M059J (cell line): ENCODE results near the gene CEP295NL. TPM values are rescaled to one million over a fixed set of nuclear protein-coding genes. Genes with fewer than 3 reads are reported as not detected.

Experiments
- DNase-seq: peaks from one replicate; pipeline ENCODE4 v3.0.0-alpha.2; 2012; ENCODE audit warnings: low read depth
- total RNA-seq: library from RNA; depleted of rRNA; stranded (reverse); fragments of >200 nt; shearing (Covaris generic); gene quantifications from 2 replicates; pipeline ENCODE4 v1.2.3, GENCODE V29; 2014; rRNA removed

CEP295NL gene
- total RNA-seq, 1 experiment from 2014 or later = 1.6 TPM

DNA sequence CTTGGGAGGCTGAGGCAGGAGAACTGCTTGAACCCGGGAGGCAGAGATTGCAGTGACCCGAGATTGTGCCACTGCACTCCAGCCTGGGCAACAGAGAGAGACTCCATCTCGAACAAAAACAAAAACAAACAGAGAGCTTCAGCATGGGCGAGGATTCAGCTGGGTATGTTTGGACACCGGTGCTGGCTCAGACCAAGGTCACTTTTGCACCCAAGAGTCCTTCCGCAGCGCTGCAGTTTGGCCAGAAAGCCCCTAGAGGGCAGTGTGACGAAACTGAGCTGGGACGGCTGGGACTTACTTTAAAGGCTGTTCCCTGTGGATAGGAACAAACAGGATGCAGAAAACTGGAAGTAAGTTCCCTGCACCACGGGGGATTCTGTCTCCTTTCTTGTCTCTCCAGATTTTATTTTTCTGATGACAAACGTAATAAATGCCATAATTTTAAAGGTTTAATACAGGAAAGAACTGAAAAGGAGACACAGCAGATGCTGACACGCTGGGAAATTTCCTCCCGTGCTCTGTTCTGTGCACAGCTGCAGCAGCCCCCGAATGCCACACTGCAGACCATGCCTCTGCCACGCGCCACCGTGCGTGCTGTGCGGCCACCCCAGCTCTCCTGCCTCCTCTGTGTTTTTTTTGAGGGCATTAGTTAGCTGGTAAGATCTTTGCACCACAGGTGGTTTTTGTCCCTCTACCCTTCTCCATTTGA, 37.2 kb downstream of the CEP295NL start:
- peak; percentile 68 for DNase-seq

GRCh38 chr17:78864117-78864516, 38.9 kb downstream of the CEP295NL start:
- no peak for DNase-seq

- DNase-seq = peak; percentile 99
Measured at GRCh38 chr17:78862073-78863023, 40.7 kb downstream of the CEP295NL start.

GRCh38 chr17:78861229-78861628, 41.8 kb downstream of the CEP295NL start:
- no peak for DNase-seq

DNA sequence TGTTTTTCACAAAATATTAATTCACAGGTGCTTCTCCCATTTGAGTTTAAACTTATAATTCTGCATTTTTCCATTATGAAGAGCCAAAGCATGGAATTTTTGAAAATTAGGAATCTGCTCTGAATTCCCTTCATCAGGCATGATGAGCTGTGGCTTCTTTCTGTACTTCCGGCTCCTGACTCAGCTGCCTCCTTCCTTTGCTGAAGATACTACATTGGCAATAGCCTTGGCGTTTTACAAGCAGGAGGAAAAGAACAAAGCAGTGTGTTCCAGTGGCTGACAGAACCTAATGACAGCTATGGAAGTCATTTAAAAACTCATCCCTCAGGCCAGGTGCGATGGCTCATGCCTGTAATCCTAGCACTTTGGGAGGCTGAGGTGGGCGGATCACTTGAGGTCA, 44.0 kb downstream of the CEP295NL start:
- DNase-seq = no peak

DNA sequence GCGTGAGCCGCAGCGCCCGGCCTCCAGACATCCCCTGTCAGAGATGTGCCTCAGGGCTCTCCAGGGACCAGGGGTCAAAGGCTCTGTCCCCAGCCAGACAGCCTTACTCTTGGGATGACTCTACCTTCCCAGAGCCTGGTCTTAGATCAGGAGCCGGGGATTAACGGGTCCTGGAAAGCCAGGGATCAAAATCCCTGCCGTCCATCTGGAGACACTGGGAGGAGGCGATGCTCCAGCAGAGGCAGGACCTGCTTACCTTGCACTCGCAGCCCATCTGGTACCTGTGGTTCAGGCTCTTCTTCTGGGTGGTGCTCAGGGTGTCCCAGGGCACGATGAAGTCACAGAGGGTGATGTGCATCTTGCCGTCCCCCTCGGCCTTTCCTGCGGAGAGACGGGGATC, 45.7 kb downstream of the CEP295NL start:
- no peak for DNase-seq

- no peak for DNase-seq
Measured at GRCh38 chr17:78855561-78856165, 47.3 kb downstream of the CEP295NL start.

DNA sequence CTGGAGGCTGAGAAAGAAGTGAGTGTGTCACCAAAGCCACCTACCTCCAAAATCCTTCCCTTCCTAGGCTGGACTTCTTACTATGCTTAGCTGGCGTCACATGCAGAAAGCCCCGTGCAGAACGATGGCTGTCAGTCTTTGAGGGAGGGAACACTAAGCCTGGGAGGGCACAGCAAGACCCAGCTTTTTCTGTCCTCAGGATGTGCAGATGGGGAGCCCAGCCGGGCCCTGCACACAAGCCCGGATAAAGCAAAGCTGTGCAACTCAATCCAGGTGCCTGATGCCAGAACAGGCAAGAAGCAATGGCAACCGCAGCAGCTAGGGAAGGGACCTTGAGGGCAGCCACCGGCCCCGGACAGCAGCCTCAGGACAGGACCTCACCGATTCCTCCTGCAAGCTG, 48.5 kb downstream of the CEP295NL start:
- no peak for DNase-seq

GRCh38 chr17:78853926-78854394, 49.0 kb downstream of the CEP295NL start:
- no peak for DNase-seq

- DNase-seq = no peak
Measured at GRCh38 chr17:78852709-78853121, 50.3 kb downstream of the CEP295NL start.

- DNase-seq = no peak
Measured at GRCh38 chr17:78849026-78849425, 54.0 kb downstream of the CEP295NL start.

GRCh38 chr17:78847052-78847451, 55.9 kb downstream of the CEP295NL start:
- DNase-seq = no peak

- peak; percentile 27 for DNase-seq
Measured at GRCh38 chr17:78844301-78845005, 58.5 kb downstream of the CEP295NL start.

- peak; percentile 58 for DNase-seq
Measured at GRCh38 chr17:78842881-78843565, 60.0 kb downstream of the CEP295NL start.

- DNase-seq = peak; percentile 98
Measured at GRCh38 chr17:78840780-78841611, 62.0 kb downstream of the CEP295NL start, which contains the start of gene USP36. Gene USP36, minus strand, starts transcription at chr17:78840814. Its CDS starts 4,451 bp downstream, at chr17:78836363.

Other genes with a start within 250 kb of the CEP295NL start
- 5.9 and 13.8 TPM in 2 replicates for gene CYTH1, start 120.9 kb downstream of the CEP295NL start, total RNA-seq
- gene USP36, start 62.4 kb downstream of the CEP295NL start, total RNA-seq = 18.4 and 26.1 TPM in 2 replicates
- gene TIMP2, start 22.2 kb upstream of the CEP295NL start, total RNA-seq = 213 and 289 TPM in 2 replicates
- 787 and 1,162 TPM in 2 replicates for gene LGALS3BP, start 76.7 kb upstream of the CEP295NL start, total RNA-seq
- gene CANT1, start 106.6 kb upstream of the CEP295NL start, total RNA-seq = 70.5 and 85.3 TPM in 2 replicates
- 4.5 and 7.0 TPM in 2 replicates for gene C1QTNF1, start 121.0 kb upstream of the CEP295NL start, total RNA-seq
- 1.4 and 5.0 TPM in 2 replicates for gene ENGASE, start 171.6 kb upstream of the CEP295NL start, total RNA-seq